HG02973 (cell line): ENCODE results near the gene RPL23.

Experiments used
- ATAC-seq: cut with Tn5 transposase; IDR thresholded peaks from one replicate; pipeline ENCODE4 v1.9.1; 2021; ENCODE audit warnings: moderate library complexity; ENCODE audit not compliant: unreplicated experiment

Gene RPL23

DNA sequence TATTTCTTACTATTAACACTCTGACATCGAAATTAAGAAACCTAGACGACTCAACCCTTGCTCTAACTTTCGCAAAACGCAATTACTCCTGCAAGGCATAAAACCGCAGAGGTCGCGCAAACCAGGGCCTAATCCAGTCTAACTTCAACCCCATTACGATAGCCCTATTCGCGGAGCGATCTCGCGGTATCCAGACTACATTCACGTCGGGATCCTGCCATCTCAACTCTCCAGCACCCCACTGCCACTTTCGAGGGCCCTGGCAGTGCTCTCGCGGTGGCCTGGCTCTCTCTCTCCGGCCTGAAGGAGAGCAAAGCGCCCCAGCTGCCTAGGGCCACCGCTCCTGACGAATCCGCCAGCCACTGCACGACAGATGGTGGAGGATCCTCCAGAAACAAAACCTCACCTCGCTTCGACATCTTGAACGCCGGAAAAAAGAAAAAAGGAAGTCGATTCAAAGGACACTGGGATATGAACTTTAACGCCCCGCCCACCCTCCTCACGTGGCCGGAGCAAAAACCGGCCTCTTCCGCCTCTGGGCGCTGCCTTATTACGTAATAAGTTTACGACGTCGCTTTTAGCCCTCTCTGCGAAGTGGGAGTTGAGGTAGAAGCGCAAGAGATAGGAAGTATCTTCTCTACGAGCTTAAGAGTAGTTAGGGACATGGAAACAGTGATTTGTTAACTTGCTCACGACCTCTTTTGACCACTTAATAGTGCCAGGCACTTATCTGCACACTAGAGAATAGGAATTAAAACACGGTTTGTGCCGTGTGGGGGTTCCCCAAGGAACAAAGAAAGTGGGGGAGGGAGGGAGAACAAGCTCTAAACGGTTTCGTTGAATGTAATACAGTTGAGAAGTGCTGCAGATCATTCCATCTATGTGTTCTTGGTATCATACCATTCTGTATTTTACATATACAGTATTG lies at the start of gene RPL23:
RPL23 (minus strand) TSS at position 430 of the 928 bp plus-strand sequence; CDS start at position 419, 11 bp downstream.
- peak; percentile 68 for ATAC-seq

DNA sequence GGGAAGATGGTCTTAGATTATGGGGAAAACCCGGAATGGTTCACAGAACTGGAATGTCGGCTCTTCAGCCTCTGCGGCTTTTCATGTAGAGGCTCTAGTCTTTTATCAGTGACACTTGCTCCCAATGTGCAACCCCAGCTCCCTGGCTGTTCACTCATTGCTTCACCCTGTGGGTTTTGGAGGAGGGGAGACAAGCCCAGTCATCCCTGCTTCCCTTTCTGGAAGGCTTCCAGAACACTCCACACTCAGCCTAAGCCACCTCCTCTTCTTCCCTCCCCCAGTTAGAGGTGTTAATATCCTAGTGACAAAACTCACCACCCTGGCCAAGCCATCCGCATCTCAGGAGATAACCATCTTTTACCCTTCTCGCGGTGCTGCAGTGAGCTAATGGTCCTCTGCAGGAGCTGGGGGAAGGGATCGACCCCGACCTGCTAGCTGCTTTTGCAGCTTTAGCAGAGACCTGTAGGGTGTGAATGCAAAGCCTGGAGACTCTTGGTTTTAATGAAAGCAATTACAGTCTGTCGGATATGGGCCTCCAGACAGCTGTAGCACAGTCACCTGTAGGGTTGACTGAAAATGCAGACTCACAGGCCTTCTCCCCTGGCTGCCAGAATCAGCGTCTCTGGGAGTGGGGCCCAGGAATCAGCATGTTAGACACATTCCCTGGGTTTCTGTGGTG lies 47.6 kb upstream of the RPL23 start:
- no peak for ATAC-seq

DNA sequence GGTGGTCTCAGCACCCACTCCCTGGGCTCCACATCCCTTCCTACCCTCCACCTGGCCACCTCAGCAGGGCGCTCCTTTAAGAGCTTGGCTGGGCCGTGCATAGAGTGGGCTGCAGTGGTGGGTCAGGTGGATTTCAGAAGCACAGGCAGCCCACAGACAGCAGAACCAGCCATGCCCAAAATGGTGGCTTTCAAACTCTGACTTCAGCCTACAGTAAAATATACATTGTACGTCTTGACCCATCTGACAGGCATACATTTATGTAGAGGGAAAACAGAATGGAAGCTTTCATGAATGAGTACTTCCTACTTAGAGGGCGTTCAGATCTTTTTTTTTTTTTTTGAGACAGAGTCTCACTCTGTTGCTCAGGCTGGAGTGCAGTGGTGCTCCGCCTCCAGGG lies 45.9 kb upstream of the RPL23 start:
- no peak for ATAC-seq

GRCh38 chr17:38898812-38899348 lies 45.4 kb upstream of the RPL23 start:
- ATAC-seq: peak; percentile 76

- ATAC-seq: peak; percentile 18
These were observed 44.8 kb upstream of the RPL23 start for GRCh38 chr17:38898291-38898679.

DNA sequence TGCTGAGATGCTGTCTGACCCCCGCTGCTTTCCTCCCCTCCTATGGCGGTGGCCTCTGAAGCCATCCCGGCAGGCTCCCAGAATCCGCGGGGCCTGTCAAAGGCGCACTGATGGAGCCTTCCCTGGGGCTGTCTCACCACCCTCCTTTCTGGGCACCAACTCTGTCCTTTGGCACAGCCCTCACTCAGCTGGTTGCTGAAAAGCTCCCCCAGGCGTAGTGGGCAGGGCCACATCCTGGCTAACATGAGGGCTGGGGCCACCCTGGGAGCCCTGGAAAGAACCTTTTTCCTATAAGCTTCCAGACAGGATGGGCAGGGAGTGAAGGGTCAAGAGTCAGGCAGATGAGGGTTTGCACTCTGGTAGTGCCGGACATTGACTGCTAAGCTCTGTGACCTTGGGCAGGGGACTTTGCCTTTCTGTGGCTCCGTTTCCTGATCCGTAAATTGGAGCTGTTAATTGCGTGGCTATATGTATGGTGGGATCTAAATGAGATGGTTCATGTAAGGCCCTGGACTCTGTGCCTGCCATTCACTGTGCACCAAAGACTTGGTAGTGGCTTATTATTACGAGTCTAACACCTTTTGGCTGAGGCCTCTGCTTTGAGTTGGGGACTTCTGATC lies 44.3 kb upstream of the RPL23 start:
- no peak for ATAC-seq

DNA sequence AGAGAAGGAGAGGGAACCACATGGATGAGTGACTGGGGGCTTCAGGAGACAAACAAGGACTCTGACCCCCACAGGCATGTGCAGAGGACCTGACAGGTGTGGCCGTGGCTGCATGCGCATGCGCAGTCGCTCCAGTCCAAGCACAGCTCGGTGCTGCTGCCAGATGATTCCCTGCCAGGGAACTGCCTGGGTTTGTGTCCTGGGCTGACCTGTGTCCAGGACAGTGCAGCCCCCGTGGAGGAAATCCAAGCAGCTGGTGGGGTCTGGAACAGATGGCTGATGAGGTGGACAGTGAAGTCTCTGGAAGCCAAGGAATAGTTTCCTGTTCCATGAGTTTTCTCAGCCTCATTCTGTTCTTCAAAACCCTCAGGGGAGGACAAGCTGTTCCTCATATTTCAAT lies 43.7 kb upstream of the RPL23 start:
- no peak for ATAC-seq

DNA sequence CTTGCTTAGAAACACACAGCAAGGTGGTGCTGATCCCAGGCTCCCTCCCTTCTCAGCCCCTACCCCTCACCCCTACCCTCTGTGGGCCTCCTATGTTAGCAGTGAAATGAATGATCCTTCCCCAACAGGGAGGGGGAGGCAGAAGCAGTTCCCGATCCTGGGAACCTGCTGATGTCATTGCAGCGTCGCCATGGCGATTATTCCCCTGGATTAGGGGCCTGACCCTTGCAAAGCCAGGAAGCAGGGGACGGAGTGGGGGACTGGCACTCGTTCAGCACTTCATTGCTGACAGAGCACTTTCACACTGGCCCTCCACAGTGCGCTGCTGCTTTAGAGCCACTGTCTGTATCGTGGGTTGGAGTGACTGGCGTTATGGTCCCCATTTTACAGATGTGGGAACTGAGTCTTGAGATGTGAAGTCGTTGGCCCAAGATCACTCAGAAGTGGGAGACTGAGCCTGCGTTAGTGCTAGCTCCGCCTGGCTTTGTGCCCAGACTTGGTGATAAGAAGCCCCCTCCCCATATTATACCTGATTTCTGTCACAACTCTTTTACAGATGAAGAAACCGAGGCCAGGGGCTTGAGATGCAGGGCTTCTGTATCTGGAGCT lies 42.9 kb upstream of the RPL23 start:
- no peak for ATAC-seq

DNA sequence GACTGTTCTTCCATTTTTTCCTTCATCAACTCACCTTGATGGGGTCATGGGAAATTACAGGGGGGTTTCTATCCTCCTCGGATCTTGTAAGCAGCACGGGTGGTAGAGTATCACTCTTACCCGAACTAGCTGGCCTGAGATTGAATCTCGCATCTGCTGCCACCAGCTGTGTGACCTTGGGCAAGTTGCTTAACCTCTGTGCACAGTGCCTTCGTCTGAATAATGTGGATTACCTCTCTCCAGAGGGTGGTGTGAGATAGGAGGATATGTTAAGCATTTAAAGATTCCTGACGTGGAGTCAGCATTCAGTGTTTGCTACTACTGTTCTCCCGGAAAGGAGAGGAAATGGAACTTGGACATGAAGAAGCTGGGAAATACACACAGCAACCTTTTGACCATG lies 40.8 kb upstream of the RPL23 start:
- ATAC-seq: no peak

DNA sequence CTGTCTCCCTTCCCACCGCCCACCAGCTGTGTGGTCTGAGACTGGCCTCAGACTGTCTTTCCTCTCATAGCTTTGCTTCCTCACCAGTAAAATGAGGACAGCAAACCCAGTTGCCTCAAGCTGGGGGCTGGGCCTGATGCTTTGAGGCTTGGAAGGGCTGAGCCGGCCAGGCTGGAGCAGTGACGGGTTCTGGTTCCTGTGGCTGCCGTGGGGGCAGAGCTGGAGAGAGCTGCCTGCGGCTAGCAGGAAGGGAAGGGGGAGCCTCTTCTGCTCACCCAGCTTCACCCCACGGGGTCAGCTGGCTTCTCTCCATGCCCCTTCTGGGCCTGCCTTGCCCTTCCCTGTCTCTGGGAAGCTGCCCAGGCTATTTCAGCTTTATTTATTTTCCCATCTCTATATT lies 40.1 kb upstream of the RPL23 start:
- no peak for ATAC-seq

DNA sequence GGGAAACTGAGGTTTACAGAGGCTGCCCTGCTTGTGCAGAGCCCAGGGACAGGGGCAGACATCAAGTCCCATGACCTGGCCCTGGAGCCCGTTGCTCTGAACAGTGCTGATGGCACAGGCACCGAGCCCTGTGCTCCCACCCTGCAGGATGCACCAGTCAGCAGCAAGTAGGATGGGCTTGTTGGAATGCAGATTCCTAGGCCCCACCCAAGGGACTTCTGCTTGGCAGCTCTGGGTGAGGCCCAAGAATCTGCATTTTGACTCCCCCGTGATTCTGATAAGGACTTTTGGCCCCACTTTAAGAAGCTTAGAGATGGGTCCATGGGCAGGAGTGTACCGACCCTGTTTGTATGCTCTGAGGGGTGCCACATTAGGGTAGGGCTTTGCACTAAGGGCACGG lies 39.6 kb upstream of the RPL23 start:
- ATAC-seq: no peak

GRCh38 chr17:38892620-38893019 lies 39.1 kb upstream of the RPL23 start:
- ATAC-seq: no peak

GRCh38 chr17:38892083-38892482 lies 38.6 kb upstream of the RPL23 start:
- no peak for ATAC-seq

GRCh38 chr17:38891441-38891840 lies 37.9 kb upstream of the RPL23 start:
- ATAC-seq: no peak

- ATAC-seq: no peak
These were observed 36.9 kb upstream of the RPL23 start for GRCh38 chr17:38890410-38890746.

GRCh38 chr17:38889745-38890409 lies 36.4 kb upstream of the RPL23 start:
- no peak for ATAC-seq

DNA sequence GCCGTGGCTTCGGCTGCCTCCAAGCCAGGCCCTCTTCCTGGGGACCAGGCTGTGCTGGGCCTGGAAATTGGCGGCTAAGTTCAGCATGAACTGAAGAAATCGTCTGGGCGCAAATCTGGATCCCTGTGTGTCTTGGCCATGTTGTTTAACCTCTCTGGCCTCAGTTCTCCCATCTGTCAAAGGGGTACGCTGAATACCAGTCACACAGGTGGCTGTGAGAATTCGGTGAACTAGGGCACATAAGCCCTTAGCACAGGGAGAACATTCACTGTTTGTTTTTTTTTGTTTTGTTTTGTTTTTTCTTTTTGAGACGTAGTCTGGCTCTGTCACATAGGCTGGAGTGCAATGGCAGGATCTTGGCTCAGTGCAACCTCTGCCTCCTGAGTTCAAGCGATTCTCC lies 35.3 kb upstream of the RPL23 start:
- ATAC-seq: no peak

GRCh38 chr17:38886643-38887010 lies 33.1 kb upstream of the RPL23 start:
- no peak for ATAC-seq

GRCh38 chr17:38885728-38886642 lies 32.5 kb upstream of the RPL23 start:
- ATAC-seq: no peak
